ENCODE results near the gene FGF16.

DNA sequence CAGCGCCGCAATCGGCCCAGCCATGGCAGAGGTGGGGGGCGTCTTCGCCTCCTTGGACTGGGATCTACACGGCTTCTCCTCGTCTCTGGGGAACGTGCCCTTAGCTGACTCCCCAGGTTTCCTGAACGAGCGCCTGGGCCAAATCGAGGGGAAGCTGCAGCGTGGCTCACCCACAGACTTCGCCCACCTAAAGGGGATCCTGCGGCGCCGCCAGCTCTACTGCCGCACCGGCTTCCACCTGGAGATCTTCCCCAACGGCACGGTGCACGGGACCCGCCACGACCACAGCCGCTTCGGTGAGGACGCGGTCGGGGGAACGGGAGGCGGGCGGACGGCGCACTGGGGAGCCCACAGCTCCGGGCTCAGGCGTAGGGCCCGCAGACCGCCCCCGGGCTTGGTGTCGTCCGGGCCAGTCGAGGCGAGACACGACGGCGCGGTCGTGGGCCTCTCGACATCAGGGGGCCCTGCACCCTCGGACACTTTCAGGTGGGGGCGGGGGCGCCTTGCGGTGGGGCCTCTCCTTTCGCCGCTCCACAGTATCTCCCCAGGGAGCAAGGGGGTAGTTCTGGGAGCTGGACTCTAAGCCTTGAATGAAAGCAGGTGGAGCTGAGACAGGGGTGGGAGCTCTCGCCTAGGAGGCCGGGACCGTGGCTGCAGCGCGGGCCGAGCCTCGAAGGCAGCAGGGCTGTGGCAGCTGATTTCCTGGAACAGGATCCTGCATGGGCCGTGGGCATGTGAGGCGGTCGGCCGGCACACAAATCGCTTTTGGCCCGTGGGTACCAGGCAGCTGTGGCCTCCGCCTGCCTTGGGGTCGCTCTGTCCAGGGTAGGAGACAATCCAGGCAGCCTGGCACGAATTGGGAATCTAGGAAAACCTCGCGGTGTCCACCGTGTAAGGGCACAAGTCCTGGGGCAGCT is 722 bp downstream of the FGF16 start:
- TF ChIP-seq, protein P1, sequence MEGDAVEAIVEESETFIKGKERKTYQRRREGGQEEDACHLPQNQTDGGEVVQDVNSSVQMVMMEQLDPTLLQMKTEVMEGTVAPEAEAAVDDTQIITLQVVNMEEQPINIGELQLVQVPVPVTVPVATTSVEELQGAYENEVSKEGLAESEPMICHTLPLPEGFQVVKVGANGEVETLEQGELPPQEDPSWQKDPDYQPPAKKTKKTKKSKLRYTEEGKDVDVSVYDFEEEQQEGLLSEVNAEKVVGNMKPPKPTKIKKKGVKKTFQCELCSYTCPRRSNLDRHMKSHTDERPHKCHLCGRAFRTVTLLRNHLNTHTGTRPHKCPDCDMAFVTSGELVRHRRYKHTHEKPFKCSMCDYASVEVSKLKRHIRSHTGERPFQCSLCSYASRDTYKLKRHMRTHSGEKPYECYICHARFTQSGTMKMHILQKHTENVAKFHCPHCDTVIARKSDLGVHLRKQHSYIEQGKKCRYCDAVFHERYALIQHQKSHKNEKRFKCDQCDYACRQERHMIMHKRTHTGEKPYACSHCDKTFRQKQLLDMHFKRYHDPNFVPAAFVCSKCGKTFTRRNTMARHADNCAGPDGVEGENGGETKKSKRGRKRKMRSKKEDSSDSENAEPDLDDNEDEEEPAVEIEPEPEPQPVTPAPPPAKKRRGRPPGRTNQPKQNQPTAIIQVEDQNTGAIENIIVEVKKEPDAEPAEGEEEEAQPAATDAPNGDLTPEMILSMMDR (IDR thresholded peaks at IDR 0.05) = no peak
- TF ChIP-seq POLR2A (IDR thresholded peaks at IDR 0.05) = no peak
